Muscle of back (tissue), 11 donors: ENCODE results near the gene B3GALT4. TPM values are rescaled to one million over a fixed set of nuclear protein-coding genes. Genes with fewer than 3 reads are reported as not detected.
"Not testable (repeated sequence)": the region's sequence is repeated elsewhere in the genome, so short reads cannot be mapped to it uniquely, and the experiment has no call there.

Experiments
- DNase-seq, 3 donors: peaks; one replicate each; pipeline versions ENCODE4 v3.0.0 to v3.0.0-alpha.2; 2013
- polyA plus RNA-seq, 10 donors: library from polyadenylated mRNA; unstranded; fragments of 120-200 nt; gene quantifications; one replicate each; pipeline ENCODE4 v1.2.1, GENCODE V29; 2013; ENCODE audit not compliant: insufficient read length in 10 of 10

B3GALT4 gene
- polyA plus RNA-seq, 10 donors = 1.4 to 3.0 (median 2.3) TPM

- DNase-seq = peak; percentile 99
These were observed 5.3 kb upstream of the B3GALT4 start, which contains the start of the genes RPS18 and VPS52 for GRCh38 chr6:33271468-33272274. TSS of gene RPS18 (plus strand) at chr6:33272075. CDS start at chr6:33272120, 45 bp downstream. TSS of gene VPS52 (minus strand) at chr6:33271876. CDS start at chr6:33271675, 201 bp downstream.

GRCh38 chr6:33272275-33273128 is 4.4 kb upstream of the B3GALT4 start:
- DNase-seq = no peak

- no peak for DNase-seq
These were observed 3.6 kb upstream of the B3GALT4 start for GRCh38 chr6:33273129-33273923.

- DNase-seq = no peak
These were observed 2.7 kb upstream of the B3GALT4 start for GRCh38 chr6:33273924-33274902.

GRCh38 chr6:33275795-33276580 is 935 bp upstream of the B3GALT4 start:
- DNase-seq = not testable (repeated sequence)

GRCh38 chr6:33276581-33276863 is 401 bp upstream of the B3GALT4 start:
- no peak for DNase-seq

- DNase-seq = no peak
These were observed 904 bp downstream of the B3GALT4 start for GRCh38 chr6:33277663-33278391.

- no peak for DNase-seq
These were observed 1.4 kb downstream of the B3GALT4 start for GRCh38 chr6:33278392-33278741.

GRCh38 chr6:33278810-33279209 is 1.9 kb downstream of the B3GALT4 start:
- DNase-seq = no peak

- no peak for DNase-seq
These were observed 2.4 kb downstream of the B3GALT4 start for GRCh38 chr6:33279257-33279695.

GRCh38 chr6:33279971-33280511 is 3.1 kb downstream of the B3GALT4 start:
- DNase-seq = peak in 1 of 3 donors; percentile 16

GRCh38 chr6:33280539-33280938 is 3.6 kb downstream of the B3GALT4 start:
- no peak for DNase-seq

- not testable (repeated sequence) for DNase-seq
These were observed 8.3 kb downstream of the B3GALT4 start for GRCh38 chr6:33285214-33285613.

GRCh38 chr6:33286946-33287914 is 10.3 kb downstream of the B3GALT4 start:
- no peak for DNase-seq

GRCh38 chr6:33288141-33288920 is 11.4 kb downstream of the B3GALT4 start:
- DNase-seq = no peak

- DNase-seq = peak; percentile 93 to 98 (median 93)
These were observed 12.2 kb downstream of the B3GALT4 start, which contains the start of the genes PFDN6 and WDR46 for GRCh38 chr6:33288921-33289783. TSS of gene PFDN6 (plus strand) at chr6:33289601. CDS start at chr6:33289857, 256 bp downstream. TSS of gene WDR46 (minus strand) at chr6:33289239. CDS start at chr6:33289170, 69 bp downstream.
